DOHH2 (cell line): ENCODE results near the gene ASH1L.

ENCODE experiments used
- CTCF ChIP-seq: fragments of 200-600 bp; sonication (generic); IDR thresholded peaks from one replicate; pipeline ENCODE4 v1.5.1; 2014; ENCODE audit warnings: antibody characterized with exemption, mild to moderate bottlenecking, low read depth, low read length; ENCODE audit not compliant: poor library complexity, severe bottlenecking
- EZH2phosphoT487 ChIP-seq: fragments of 200-600 bp; sonication (generic); IDR thresholded peaks from 2 replicates; pipeline ENCODE4 v1.6.1; 2017; ENCODE audit warnings: borderline replicate concordance, mild to moderate bottlenecking, antibody characterized with exemption, low read length, moderate library complexity, mixed read lengths

GRCh38 chr1:155499953-155500639, 62.5 kb downstream of the ASH1L start:
- TF ChIP-seq CTCF, result no peak
- TF ChIP-seq EZH2phosphoT487, result no peak
